TTC549 (cell line): ENCODE measurements around the gene LRRC49.
A peak's percentile ranks its signal among the peaks of the same experiment; 100 is the strongest.
"Not testable (repeated sequence)": the region's sequence is repeated elsewhere in the genome, so short reads cannot be mapped to it uniquely, and the experiment has no call there.

Source experiments
- FAIRE-seq: peaks from 2 replicates; lab custom pipeline; 2012; peaks lifted over from hg19 to GRCh38; lab: Jason Lieb, UNC

The LRRC49 gene, protein sequence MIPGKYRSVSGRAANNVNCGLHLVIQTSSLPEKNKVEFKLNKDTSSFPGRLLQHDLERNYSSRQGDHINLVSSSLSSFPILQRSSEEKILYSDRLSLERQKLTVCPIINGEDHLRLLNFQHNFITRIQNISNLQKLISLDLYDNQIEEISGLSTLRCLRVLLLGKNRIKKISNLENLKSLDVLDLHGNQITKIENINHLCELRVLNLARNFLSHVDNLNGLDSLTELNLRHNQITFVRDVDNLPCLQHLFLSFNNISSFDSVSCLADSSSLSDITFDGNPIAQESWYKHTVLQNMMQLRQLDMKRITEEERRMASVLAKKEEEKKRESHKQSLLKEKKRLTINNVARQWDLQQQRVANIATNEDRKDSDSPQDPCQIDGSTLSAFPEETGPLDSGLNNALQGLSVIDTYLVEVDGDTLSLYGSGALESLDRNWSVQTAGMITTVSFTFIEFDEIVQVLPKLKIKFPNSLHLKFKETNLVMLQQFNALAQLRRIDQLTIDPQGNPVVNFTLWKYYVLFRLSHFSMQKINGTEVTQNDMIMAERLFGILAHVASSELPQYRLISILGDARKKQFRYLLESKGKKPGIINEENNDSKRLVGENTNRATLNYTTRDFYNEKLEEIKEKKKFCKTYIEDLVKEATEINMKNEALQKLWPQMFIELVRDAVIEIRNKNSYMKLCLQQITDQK

DNA sequence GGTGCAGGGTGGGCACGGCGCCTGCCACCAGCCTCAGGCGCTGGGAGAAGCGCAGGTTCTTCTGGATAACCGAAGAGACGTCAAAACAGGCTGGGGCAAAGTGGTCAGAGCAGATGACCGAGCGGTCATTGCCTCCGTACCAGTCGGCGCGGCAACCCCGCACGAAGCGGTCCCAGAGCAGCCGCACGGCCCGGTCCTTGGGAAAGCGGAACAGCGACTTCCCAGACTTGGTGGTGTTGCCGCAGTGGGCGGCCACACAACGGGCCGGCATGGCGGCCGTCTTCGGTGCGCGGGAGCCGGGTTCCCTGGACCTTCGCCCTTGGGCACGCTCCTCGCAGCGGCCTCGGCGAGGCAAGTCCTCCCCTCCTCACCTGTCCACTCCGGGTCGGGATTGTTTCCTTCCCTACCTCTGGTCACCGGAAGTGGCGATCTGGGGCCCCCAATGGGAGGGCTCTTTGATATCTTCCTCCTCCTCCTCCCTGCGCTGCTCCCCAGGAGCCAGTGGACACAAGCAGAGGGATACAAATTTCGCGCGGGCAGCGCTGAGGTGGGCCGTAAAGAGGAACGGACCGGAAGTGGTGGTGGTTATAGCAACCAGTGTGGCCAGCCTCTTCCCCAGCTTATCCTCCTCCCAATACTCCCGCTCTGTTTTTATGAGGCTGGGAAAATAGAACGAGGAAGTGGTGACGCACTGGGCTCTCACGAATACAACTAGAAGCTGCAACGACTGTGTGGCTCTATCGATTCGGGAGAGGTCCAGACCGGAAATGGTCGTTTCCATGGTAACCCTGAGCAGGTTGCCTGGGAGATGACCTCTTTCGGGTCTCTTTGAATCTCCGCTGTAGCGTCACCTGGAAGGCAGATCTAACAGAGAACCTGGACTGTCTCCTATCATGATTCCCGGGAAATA lies at the start of gene LRRC49, which contains the start of gene THAP10:
Gene LRRC49 (plus strand): TSS at position 825 of the 910 bp plus-strand sequence. CDS start 69 bp downstream, at position 894.
Gene THAP10 (minus strand): TSS at position 432 of the 910 bp plus-strand sequence. CDS start 161 bp downstream, at position 271.
- FAIRE-seq, result peak; percentile 76

DNA sequence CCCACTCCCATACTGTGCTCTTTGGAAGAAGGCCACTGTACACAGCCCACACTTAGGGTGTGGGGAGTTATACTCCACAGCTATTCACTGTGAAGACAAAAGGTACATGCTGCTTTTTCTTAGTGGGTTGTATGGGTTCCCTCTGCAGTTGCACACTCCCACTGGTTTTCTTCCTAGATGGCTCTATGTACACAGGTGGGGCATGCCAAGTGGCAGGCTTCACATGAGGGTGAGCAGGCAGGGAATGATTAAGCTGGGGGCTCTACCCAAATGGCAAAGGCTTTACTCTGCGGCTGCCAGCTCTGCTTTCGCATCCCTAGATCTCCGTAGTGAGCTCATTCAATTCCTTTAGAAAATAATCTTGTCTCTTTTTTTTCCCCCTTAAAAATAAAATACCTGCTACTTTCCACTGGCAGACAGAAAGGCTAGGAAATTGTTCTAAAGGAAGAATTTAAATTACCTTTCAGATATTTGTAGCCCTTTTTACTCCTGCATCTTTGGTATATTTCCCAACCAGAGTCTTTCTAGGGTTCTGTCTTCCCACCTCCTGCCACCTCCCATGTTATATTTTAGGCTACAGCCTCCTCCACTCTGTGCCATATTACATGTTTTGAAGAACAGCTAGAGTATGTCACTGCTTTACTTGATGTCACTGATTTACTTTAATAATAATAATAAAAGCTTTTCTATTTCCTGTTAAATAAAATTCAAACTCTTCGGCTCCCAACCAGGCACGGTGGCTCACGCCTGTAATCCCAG lies 46.8 kb upstream of the LRRC49 start:
- no peak for FAIRE-seq

DNA sequence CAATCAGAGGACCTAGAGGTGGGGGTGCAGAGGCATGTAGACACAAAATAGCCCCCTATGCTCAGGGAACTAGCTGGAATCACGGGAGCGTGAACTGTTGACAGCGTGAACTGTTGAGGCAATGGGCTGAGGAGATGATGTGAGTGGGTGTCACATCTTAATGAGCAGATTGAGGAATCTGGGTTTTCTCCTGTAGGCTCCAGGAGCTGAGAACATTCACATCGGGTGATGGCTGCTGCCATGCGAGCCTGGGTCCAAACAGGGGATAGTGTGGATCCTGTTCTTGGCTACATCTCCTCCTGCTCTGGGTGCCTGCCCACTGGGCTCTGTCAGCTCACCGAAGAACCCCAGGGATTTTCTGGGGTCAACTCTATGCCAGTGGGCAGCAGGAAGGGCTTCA lies 40.7 kb upstream of the LRRC49 start:
- no peak for FAIRE-seq

DNA sequence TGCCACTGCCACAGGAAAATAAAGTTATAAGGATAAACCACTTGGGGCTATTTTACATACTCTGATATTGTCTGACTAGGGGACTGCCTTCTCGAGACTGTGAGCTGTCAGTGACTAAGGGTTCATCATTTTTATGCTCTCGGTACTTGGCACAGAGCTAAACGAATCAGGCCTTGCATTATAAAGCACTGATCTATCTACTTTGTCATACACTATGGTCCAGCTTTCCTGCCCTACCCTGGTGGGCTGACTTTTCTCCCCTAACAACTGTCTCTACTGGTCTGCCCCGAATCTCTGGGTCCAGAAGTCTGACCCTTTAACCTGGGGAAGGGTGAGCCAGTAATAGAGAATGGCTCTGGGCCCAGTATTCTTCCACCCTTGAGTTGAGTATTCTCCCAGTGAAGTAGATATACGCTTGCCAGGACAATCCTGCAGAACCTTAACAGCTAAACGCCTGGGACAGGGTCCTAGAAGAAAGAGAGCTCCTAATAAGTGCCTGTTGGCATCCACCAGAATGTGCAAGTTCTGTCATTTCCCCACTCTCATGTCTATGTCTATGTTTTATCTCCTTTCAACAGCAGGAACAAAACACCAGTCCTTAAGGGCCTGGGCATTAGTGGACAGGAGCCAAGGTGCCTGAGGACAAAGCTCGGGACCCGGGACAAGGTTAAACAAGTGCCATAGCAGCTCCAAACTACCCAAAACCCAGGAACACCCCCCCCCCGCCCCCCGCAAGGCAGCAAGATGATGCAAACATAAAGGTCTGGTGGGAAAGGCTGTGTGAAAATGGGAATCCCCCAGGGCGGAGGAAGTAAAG lies 39.9 kb upstream of the LRRC49 start:
- no peak for FAIRE-seq

DNA sequence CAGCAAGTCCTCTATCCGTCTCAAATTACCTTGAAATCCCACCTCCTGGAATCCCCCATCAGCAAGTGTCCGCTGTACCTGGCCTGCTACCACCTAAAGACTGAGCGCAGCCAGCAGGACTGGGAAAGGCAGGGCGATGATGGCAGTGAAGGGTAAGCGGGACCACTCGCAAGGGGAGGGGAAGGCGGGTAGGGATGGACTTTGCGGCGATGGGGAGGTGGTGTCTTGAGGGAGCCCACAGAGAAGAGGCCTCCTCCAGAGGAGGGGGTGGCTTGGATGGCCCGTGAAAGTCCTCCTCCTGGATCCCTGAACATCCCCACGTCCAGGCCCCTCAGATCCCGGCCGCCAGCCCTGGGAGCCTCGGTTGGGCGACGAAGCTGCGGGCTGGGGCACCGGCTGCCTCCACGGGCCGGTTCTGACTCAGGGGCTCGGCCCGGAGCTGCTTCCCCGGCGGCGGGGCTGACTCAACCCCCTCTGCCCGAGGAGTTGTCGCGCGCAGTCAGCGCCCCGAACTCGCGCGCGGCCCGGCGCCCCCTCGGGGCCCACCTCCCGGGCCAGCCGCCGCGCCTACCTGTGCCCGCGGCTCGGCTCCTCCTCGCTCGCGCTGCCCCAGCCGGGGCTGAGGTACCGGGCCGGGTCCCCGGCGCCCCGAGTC lies 39.2 kb upstream of the LRRC49 start:
- FAIRE-seq, result no peak

DNA sequence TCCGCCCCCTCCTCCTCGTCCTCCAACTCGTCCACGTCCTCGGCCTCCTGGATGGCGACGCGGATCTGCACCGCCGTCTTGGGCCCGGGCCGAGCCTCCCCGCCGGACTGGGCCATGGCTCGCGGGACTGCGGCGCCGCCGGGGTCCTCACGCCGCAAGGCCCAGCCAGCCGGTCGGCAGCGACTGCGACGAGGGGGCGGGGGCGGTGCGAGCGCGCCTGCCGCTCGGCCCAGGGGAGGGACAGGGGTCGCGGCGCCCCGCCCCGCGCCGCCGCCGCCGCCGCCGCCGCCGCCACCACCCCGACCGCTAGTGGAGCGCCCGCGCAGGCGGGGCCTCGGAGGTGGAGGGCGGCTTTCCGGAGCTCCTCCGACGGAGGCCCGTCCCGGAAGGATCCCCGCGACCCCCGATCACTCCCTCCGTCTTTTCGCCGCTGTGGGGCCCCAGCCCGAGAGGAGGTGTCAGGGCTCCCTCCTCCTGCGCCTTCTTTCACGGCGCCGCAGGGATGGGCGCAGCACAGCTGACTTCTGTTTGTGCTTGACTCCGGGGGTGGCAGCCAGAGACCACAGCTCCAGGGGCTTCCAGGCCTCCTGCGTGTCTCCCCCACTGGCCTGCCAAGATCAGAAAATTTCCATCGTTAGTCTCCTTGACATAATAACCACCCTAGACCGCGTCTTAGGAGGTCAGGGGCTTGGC lies 38.5 kb upstream of the LRRC49 start, which contains the start of gene LARP6:
Gene LARP6 (minus strand): TSS at position 185 of the 693 bp plus-strand sequence. CDS start 69 bp downstream, at position 116.
- no peak for FAIRE-seq

DNA sequence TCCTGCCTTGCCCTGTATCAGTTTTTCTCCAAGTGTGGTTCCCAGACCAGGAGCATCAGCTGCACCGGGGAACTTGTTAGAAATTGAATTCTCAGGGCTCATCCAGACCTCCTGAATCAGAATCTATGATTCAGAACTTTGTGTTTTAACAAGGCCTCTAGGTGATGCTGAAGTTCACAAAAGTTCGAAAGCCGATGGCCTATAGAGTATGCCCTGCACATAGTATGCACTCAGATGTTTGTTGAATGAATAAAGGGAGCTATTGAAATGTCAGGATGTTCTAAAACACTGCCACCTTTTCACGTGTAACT lies 38.0 kb upstream of the LRRC49 start:
- no peak for FAIRE-seq

DNA sequence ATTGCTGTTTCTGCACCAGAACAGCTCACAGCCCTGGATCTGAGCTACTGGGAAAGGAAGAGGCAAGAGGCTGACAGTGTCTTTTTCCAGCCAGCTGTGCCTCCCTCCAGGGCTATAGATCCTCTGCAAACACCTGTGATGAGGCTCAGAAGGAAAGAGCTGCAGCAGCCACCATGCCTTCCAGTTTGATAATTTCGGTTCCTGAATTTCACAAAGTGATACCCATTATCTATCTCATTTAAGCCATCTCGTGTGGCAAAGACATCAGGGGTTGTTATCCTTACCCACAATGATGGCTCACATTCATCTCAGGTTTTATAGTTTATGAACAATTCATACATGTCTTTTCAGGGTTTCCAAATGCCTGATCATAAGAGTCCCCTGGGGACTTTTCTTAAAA lies 36.9 kb upstream of the LRRC49 start:
- no peak for FAIRE-seq

DNA sequence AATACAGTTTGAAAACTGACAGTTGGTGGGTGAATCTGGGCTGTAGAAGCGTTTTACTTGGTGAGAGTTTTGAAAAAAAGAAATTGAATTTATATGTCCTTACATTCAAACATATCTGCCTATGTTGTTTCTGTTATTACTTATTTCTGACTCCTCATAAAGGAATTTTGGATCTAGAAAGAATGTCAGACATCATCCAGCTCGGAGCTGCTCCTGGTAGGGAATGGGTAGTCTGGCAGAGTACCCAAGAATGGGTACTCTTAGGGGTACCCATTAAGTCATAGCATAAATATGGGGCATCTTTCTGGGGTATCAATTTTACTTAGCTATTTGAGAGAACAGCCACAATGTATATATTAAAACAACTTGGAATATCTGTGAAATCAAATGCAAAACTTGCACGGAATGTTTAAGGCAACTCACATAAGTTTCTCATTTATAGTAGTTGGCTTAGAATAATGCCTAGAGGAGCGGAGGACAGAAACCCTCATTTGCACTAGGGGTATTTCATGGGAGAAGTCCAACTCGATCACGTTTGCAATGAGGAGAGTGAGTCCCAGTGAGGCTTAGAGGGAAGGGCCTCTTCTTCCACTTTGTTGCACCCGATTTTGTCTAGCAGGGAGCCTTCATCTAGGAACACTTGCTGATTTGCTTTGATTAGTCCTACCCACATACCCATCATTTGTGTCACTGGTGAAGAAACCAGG lies 36.3 kb upstream of the LRRC49 start:
- no peak for FAIRE-seq

DNA sequence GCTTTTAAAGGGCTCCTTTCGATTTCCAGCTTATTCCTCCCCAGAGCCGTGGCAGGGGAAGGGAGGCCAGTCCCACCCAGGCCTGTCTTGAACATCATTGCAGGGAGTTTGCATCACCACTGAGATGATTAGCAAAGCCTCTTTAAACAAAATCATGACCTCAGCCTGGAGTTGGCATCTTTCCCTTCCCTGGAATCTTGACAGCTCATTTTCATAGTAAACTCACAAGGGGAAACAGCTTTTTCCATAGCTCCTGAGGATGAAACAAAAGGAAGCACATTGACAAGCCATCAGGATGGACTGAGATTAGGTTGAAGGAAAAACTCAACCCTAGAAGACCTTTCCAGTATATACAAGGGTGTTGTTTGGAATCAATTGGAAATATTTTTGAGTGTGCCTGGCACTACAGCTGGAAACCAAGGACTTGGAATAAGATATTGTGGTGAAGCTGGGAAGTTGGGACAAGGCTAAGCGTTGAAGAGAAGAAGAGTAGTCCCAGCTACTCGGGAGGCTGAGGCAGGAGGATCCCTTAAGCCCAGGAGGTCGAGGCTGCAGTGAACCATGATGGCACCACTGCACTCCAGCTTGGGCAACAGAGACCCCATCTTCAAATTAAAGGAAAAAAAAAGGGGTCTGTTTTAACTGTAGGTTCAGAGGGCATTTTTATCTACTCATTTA lies 35.6 kb upstream of the LRRC49 start:
- FAIRE-seq, result no peak

DNA sequence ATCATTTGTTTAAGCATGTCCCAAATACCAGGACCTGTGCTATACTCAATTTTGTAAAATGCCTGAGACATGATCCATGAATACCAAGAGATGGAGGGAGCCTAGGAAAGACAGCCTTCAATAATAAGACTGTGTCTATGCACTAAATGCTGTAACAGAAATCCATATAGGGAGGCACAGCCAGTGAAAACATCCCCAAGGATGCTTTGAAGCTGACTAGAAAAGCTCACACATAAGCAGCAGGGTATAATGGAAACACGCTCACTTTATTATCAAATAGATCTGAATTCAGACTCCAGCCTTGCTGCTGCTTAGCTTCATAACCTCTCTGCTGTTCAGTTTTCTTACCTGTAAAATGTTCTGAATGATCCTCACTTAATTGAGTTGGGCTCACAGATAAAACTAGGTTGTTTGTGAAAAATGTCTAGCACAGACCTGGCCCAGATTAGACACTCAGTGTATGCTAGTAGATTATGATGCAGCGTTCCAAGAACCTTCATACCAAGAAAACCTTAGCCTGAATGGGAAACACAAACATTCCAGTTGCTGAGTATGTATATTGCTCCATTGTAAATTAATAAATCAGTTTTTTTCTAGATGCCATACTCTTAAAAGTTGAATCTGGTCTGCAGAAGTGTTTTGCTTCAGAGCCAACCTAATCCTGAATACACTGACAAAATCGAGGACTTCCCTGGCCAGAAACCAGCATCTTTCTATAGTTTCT lies 34.9 kb upstream of the LRRC49 start:
- FAIRE-seq, result no peak

DNA sequence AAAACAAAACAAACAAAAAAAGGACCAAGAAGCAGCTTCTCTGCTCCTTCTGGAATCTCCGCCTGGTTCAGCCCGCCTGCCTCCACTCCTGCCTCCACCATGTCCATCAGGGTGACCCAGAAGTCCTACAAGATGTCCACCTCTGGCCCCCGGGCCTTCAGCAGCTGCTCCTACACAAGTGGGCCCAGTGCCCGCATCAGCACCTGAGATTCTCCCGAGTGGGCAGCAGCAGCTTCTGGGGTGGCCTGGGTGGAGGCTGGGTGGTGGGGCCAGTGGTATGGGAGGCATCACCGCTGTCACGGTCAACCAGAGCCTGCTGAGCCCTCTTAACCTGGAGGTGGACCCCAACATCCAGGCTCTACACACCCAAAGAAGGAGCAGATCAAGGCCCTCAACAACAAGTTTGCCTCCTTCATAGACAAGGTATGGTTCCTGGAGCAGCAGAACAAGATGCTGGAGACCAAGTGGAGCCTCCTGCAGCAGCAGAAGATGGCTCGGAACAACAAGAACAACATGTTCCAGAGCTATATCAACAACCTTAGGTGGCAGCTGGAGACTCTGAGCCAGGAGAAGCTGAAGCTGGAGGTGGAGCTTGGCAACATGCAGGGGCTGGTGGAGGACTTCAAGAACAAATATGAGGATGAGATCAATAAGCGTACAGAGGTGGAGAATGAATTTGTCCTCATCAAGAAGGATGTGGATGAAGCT lies 33.9 kb upstream of the LRRC49 start:
- FAIRE-seq, result not testable (repeated sequence)

DNA sequence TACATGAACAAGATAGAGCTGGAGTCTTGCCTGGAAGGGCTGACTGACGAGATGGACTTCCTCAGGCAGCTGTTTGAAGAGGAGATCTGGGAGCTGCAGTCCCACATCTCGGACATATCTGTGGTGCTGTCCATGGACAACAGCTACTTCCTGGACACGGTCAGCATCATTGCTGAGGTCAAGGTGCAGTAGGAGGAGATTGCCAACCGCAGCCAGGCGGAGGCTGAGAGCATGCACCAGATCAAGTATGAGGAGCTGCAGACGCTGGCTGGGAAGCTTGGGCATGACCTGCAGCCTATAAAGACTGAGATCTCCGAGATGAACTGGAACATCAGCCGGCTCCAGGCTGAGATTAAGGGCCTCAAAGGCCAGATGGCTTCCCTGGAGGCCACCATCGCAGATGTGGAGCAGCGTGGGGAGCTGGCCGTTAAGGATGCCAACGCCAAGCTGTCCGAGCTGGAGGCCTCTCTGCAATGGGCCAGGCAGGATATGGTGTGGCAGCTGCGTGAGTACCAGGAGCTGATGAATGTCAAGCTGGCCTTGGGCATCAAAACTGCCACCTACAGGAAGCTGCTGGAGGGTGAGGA lies 33.2 kb upstream of the LRRC49 start:
- no peak for FAIRE-seq

DNA sequence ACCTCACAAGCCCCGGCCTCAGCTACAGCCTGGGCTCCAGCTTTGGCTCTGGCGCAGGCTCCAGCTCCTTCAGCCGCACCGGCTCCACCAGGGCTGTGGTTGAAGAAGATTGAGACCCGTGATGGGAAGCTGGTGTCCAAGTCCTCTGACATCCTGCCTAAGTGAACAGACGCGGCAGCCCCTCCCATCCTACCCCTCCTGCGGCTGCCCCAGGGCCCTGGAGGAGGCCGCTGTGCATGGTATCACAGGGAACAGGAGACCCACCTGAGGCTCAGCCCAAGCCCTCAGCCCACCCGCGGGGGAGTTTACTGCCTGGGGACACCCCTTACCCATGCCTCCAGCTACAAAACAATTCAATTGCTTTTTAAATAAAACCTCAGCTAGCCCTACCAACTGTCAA lies 32.6 kb upstream of the LRRC49 start:
- no peak for FAIRE-seq

DNA sequence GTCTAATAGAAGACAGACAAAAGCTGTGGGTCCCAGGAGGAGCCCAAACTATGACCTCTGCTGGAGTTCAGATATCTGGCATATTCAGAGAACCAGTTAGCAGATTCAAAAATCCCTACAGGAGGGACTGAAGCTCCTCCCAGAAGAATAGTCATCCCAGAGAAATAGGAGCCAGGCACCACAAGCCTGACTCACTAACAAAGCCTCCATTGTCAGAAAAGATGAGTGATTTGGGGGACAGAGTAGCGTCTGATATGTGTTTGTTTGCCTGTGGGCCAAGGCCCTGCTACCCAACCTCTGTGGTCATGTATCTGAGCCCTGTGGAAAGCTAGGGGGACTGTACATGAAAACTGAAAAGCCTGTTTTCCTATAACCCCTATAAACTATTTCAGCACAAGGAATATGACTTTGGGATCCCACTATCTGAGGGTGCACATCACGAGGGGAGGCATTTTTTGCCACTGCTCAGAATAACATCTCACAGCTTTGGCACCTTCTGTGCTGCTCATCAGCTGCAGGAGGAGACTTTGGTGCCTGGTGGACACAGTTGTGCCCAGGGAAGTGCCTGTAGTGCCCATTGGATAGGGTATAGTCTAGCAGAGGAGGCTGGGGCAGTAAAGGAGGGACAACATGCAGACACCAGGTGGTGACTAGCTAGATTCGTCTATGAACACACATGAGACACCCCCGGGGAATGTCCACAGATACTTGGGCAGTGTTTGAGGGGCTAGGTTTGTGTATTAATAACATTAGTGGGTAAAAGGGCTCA lies 29.0 kb upstream of the LRRC49 start:
- no peak for FAIRE-seq
